Natural killer cell (primary cell): ENCODE results near the gene UGT1A5. TPM values are rescaled to one million over a fixed set of nuclear protein-coding genes. Genes with fewer than 3 reads are reported as not detected.

ENCODE experiments used
- ATAC-seq, 3 donors: fragments of 150-1000 bp in 2 of 3; fragments of 200-7000 bp in 1 of 3; cut with Tn5 transposase; 1 replicate in 1 of 3; 2 replicates in 2 of 3; pipeline ENCODE4 v1.10.0; 2021; ENCODE audit warnings: mild to moderate bottlenecking in 2 of 3, moderate library complexity in 2 of 3
- DNase-seq, 2 donors: peaks; one replicate each; pipeline versions ENCODE4 v3.0.0 to v3.0.0-alpha.2; 2013 to 2021; ENCODE audit warnings: mixed read lengths in 1 of 2
- H3K27ac ChIP-seq: one replicate; pipeline ENCODE4 v1.5.1; 2013; ENCODE audit warnings: mild to moderate bottlenecking, low read length
- H3K27me3 ChIP-seq: one replicate; pipeline ENCODE4 v1.6.1; 2013; ENCODE audit warnings: low read length; ENCODE audit not compliant: control insufficient read depth, insufficient read depth
- H3K36me3 ChIP-seq: one replicate; pipeline ENCODE4 v1.6.1; 2013; ENCODE audit warnings: low read length; ENCODE audit not compliant: control insufficient read depth, insufficient read depth
- H3K4me1 ChIP-seq: one replicate; pipeline ENCODE4 v1.6.1; 2013; ENCODE audit warnings: low read length; ENCODE audit not compliant: control insufficient read depth, insufficient read depth
- H3K4me3 ChIP-seq: one replicate; pipeline ENCODE4 v1.5.1; 2013; ENCODE audit warnings: low read length
- H3K9me3 ChIP-seq: one replicate; pipeline ENCODE4 v1.6.1; 2013; ENCODE audit warnings: low read length; ENCODE audit not compliant: control insufficient read depth, insufficient read depth
- H3K27ac Mint-ChIP-seq, 2 donors: one replicate each; pipeline ENCODE4 v1.8.0; 2022; ENCODE audit warnings: mild to moderate bottlenecking in 2 of 2, mixed read lengths in 2 of 2, moderate library complexity in 1 of 2
- H3K27me3 Mint-ChIP-seq, 2 donors: one replicate each; pipeline ENCODE4 v1.8.0; 2022; ENCODE audit warnings: low read depth in 2 of 2, mixed read lengths in 2 of 2
- H3K36me3 Mint-ChIP-seq: one replicate; pipeline ENCODE4 v1.8.0; 2022; ENCODE audit warnings: mixed read lengths
- H3K4me1 Mint-ChIP-seq, 2 donors: one replicate each; pipeline ENCODE4 v1.8.0; 2022; ENCODE audit warnings: mixed read lengths in 2 of 2
- H3K4me3 Mint-ChIP-seq: one replicate; pipeline ENCODE4 v1.8.0; 2022; ENCODE audit warnings: mild to moderate bottlenecking, moderate library complexity, mixed read lengths
- H3K9me3 Mint-ChIP-seq, 2 donors: one replicate each; pipeline ENCODE4 v1.8.0; 2022; ENCODE audit warnings: mixed read lengths in 2 of 2
- CTCF ChIP-seq: fragments of 200-600 bp; IDR thresholded peaks from one replicate; pipeline ENCODE4 v1.8.0; 2022; ENCODE audit warnings: antibody characterized with exemption
- WGBS: methylation state at CpG from one replicate; pipeline ENCODE4 v1.1.7; 2013; ENCODE audit warnings: missing lambda C conversion rate; ENCODE audit not compliant: insufficient coverage; 5-methylcytosine and 5-hydroxymethylcytosine counted together
- intact Hi-C: fragments of 100-400 bp; cut with micrococcal nuclease; formaldehyde crosslinking; loops from one replicate; pipeline ENCODE4 v1.14.2; 2022
- total RNA-seq, 4 donors: library from RNA; stranded (reverse); fragments of 120-200 nt in 1 of 4; gene quantifications; one replicate each; pipeline versions ENCODE4 v1.2.3 to v1.2.4, GENCODE V29; 2013 to 2022

UGT1A5 gene
- total RNA-seq, 3 donors from 2014 or later (not counting 1 experiment from before 2014, with no cell fraction given): not detected

DNA sequence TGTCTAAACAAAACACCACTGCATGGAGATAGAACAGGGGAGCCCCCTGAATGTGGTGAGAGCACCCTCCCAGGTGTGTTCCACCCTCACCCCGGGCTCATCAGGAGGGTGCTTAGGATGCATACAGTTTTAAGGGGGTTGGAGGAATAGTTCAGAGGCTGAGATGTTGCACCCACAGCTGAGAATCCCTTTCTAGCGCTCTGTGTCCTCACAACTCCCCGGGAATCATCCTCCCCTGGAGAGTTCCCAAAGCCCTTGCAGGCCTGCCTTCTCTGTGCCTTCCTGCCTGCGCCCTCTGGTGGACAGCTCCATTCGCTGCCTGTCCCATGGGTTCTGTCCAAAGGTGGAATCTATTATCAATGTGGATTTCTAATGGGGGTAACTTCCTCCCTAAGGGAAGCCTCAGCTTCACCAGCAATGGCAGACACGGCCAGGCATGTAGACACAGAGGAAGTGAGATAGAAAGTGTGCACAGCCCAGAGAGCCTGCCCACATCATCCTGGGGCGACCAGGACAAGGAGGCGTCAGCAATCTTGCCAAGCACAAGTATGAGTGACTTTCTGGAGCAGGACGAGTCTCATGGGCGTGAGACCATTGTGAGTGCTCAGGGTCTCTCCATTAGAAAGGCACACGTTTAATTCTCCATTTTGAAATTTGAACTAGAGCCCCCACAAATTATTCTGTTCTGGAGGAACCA is 1.2 kb upstream of the UGT1A5 start:
- Mint-ChIP-seq H3K36me3 (no peaks in the 10 kb centered on the region), H3K27me3 (peaks cover 29 to 40% of the 10 kb centered on the region in 2 donors), H3K27ac (no peak overlapping the region), H3K9me3 (no peaks in the 10 kb centered on the region), H3K4me1 (no peaks in the 10 kb centered on the region), H3K4me3 (no peak overlapping the region)
- Histone ChIP-seq H3K4me3 (no peak overlapping the region), H3K27me3 (no peaks in the 10 kb centered on the region), H3K27ac (no peak overlapping the region), H3K4me1 (no peaks in the 10 kb centered on the region), H3K9me3 (no peaks in the 10 kb centered on the region), H3K36me3 (no peaks in the 10 kb centered on the region)
- ATAC-seq: peak; percentile 61 to 77 (median 61)
- peak; percentile 58 to 76 for DNase-seq
- WGBS: 45% methylated on average over 11 of the region's 11 CpGs
- intact Hi-C loops: loop anchor here (2.0 to 5.0 kb wide), 2 partner anchors 859 to 1105 kb away; no protein-coding TSS in a partner anchor
- TF ChIP-seq CTCF: peak; percentile 83

DNA sequence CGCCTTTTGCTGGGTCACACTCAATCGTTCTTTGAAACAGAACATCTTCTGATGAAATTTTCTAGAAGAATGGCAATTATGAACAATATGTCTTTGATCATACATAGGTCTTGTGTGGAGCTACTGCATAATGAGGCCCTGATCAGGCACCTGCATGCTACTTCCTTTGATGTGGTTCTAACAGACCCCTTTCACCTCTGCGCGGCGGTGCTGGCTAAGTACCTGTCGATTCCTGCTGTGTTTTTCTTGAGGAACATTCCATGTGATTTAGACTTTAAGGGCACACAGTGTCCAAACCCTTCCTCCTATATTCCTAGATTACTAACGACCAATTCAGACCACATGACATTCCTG is 532 bp downstream of the UGT1A5 start:
- ATAC-seq (no peak), DNase-seq (no peak)
- H3K4me3 Mint-ChIP-seq: no peak overlapping the region
- TF ChIP-seq CTCF: no peak
- intact Hi-C loops: loop anchor here (5.0 kb wide), 1 partner anchor 861 kb away; no protein-coding TSS in a partner anchor
- WGBS: 67% methylated on average over 7 of the region's 7 CpGs
- H3K36me3 Mint-ChIP-seq: no peaks in the 10 kb centered on the region
- H3K36me3 ChIP-seq: no peaks in the 10 kb centered on the region
- H3K4me3 ChIP-seq: no peak overlapping the region
- no peak overlapping the region for H3K27ac Mint-ChIP-seq
- H3K9me3 ChIP-seq: no peaks in the 10 kb centered on the region
- H3K27ac ChIP-seq: no peak overlapping the region
- H3K9me3 Mint-ChIP-seq: no peaks in the 10 kb centered on the region
- H3K27me3 ChIP-seq: no peaks in the 10 kb centered on the region
- H3K27me3 Mint-ChIP-seq: peaks cover 21 to 45% of the 10 kb centered on the region in 2 donors
- H3K4me1 Mint-ChIP-seq: no peaks in the 10 kb centered on the region
- no peaks in the 10 kb centered on the region for H3K4me1 ChIP-seq

GRCh38 chr2:233714121-233714520 is 1.4 kb downstream of the UGT1A5 start:
- intact Hi-C loops: loop anchor here (5.0 kb wide), 1 partner anchor 862 kb away; no protein-coding TSS in a partner anchor
- TF ChIP-seq CTCF: no peak

GRCh38 chr2:233718552-233718951 is 5.8 kb downstream of the UGT1A5 start, which contains the start of gene UGT1A4:
UGT1A4 (plus strand) TSS chr2:233718736; CDS start chr2:233718821, 85 bp downstream.
- Histone ChIP-seq H3K36me3 (no peaks in the 10 kb centered on the region), H3K27me3 (no peaks in the 10 kb centered on the region), H3K4me1 (no peaks in the 10 kb centered on the region), H3K4me3 (no peak within 1 kb of the TSS), H3K27ac (no peak within 1 kb of the TSS), H3K9me3 (no peaks in the 10 kb centered on the region)
- intact Hi-C loops: no loop called here
- Mint-ChIP-seq H3K27me3 (peaks cover 9 to 27% of the 10 kb centered on the region in 2 donors), H3K36me3 (no peaks in the 10 kb centered on the region), H3K9me3 (no peaks in the 10 kb centered on the region), H3K4me1 (no peaks in the 10 kb centered on the region), H3K4me3 (no peak within 1 kb of the TSS), H3K27ac (no peak within 1 kb of the TSS)
- no peak for TF ChIP-seq CTCF
- ATAC-seq (no peak), DNase-seq (no peak)
- WGBS: 92% methylated on average over 7 of the region's 7 CpGs

More at GRCh38 chr2:233714121-233714520, 1.4 kb downstream of the UGT1A5 start:
- ATAC-seq (no peak), DNase-seq (no peak)
- H3K9me3 ChIP-seq: no peaks in the 10 kb centered on the region
- Mint-ChIP-seq H3K36me3 (no peaks in the 10 kb centered on the region), H3K27me3 (peaks cover 16 to 45% of the 10 kb centered on the region in 2 donors), H3K4me3 (no peak overlapping the region), H3K4me1 (no peaks in the 10 kb centered on the region), H3K9me3 (no peaks in the 10 kb centered on the region), H3K27ac (no peak overlapping the region)
- no peaks in the 10 kb centered on the region for H3K4me1 ChIP-seq
- no peaks in the 10 kb centered on the region for H3K27me3 ChIP-seq
- 50% methylated on average over 2 of the region's 2 CpGs for WGBS
- H3K27ac ChIP-seq: no peak overlapping the region
- no peaks in the 10 kb centered on the region for H3K36me3 ChIP-seq
- H3K4me3 ChIP-seq: no peak overlapping the region
